SK-N-MC (cell line): ENCODE measurements around the gene GP1BA.

Source experiments
- EZH2 ChIP-seq: fragments of 200-600 bp; sonication (generic); IDR thresholded peaks from one replicate; pipeline ENCODE4 v1.6.1; 2017; ENCODE audit warnings: antibody characterized with exemption
- FOXP2 ChIP-seq: optimal IDR thresholded peaks from 2 replicates; pipeline ENCODE3; 2011; ENCODE audit warnings: mild to moderate bottlenecking, moderate library complexity; ENCODE audit not compliant: insufficient read depth; ENCODE audit errors: extremely low read length, control extremely low read depth

GRCh38 chr17:4967539-4968485 lies 35.7 kb downstream of the GP1BA start, which contains the start of gene SPAG7:
- TF ChIP-seq FOXP2 (peak; percentile 10), EZH2 (no peak)
